Stimulated activated effector memory CD8-positive, alpha-beta T cell treated with anti-CD3 and anti-CD28 coated beads, Interleukin-12 subunit alpha, Interleukin-12 subunit beta, amount 100 ng/mL, for 72 hours (primary cell): ENCODE results near the gene DIP2B.

Source experiments
- ATAC-seq: fragments of 150-1000 bp; cut with Tn5 transposase; 2 replicates; pipeline ENCODE4 v1.10.0; 2021
- DNase-seq, 2 donors: peaks; one replicate each; pipeline ENCODE4 v3.0.0; 2021 to 2022; ENCODE audit warnings: low spot score in 2 of 2
- H3K27ac Mint-ChIP-seq: one replicate; pipeline ENCODE4 v1.8.0; 2022; ENCODE audit warnings: mild to moderate bottlenecking, mixed read lengths
- H3K36me3 Mint-ChIP-seq: one replicate; pipeline ENCODE4 v1.8.0; 2022; ENCODE audit warnings: mild to moderate bottlenecking, mixed read lengths
- H3K4me1 Mint-ChIP-seq: one replicate; pipeline ENCODE4 v1.8.0; 2022; ENCODE audit warnings: mixed read lengths
- H3K4me3 Mint-ChIP-seq: one replicate; pipeline ENCODE4 v1.8.0; 2022; ENCODE audit warnings: mild to moderate bottlenecking, mixed read lengths
- H3K9me3 Mint-ChIP-seq: one replicate; pipeline ENCODE4 v1.8.0; 2022; ENCODE audit warnings: mixed read lengths

Gene DIP2B

DNA sequence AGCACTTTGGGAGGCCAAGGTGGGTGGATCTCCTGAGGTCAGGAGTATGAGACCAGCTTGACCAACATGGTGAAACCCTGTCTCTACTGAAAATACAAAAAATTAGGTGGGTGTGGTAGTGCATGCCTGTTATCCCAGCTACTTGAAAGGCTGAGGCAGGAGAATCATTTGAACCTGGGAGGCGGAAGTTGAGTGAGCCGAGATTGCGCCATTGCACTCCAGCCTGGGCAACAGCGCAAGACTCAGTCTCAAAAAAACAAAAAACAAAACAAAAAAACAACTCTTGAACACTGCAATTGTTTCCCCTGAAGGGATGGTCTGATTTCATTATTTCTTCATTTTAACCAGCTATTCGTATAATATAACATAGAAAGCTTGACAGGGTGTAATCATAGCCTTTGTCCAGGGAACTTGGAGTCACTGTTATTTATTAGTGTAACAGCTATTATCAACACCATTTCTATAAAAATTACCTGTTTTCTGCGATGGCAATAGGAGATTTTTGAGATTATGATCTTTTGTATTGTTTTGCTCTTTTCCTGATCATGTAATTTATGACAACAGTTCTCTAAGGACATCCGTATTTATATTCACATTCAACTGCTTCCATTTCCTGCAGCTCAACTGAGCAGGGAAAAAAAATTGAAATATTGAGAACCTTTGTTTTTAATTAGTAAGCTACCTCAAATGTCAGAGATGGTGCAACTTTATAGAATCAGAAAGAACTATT, 94.7 kb downstream of the DIP2B start:
- no peak overlapping the region for H3K27ac Mint-ChIP-seq
- H3K4me1 Mint-ChIP-seq = peaks cover 21% of the 10 kb centered on the region
- no peaks in the 10 kb centered on the region for H3K9me3 Mint-ChIP-seq
- ATAC-seq (no peak), DNase-seq (no peak)
- no peaks in the 10 kb centered on the region for H3K36me3 Mint-ChIP-seq
- no peak overlapping the region for H3K4me3 Mint-ChIP-seq

DNA sequence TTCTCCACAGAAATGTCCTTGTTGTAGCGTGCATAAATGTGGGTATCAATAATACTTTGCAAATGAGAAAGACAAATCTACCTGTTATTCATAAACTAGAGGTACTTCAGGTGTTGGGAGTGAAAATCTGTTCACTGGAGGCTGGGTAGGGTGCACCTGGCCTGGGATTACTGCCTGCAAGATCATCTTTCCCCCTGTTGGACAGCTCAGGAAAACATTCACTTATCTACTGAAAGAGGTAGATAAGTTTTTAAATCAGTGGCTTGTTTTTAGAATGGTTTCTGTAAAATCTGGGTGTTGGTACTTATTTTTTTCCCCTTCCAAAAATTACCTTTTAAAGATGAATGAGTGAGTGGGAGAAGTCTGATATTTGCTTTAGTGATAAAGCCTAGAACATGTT, 95.6 kb downstream of the DIP2B start:
- Mint-ChIP-seq H3K9me3 (no peaks in the 10 kb centered on the region), H3K27ac (peak overlapping the region; percentile 65), H3K4me3 (no peak overlapping the region), H3K4me1 (peaks cover 21% of the 10 kb centered on the region), H3K36me3 (no peaks in the 10 kb centered on the region)
- DNase-seq (no peak), ATAC-seq (no peak)

DNA sequence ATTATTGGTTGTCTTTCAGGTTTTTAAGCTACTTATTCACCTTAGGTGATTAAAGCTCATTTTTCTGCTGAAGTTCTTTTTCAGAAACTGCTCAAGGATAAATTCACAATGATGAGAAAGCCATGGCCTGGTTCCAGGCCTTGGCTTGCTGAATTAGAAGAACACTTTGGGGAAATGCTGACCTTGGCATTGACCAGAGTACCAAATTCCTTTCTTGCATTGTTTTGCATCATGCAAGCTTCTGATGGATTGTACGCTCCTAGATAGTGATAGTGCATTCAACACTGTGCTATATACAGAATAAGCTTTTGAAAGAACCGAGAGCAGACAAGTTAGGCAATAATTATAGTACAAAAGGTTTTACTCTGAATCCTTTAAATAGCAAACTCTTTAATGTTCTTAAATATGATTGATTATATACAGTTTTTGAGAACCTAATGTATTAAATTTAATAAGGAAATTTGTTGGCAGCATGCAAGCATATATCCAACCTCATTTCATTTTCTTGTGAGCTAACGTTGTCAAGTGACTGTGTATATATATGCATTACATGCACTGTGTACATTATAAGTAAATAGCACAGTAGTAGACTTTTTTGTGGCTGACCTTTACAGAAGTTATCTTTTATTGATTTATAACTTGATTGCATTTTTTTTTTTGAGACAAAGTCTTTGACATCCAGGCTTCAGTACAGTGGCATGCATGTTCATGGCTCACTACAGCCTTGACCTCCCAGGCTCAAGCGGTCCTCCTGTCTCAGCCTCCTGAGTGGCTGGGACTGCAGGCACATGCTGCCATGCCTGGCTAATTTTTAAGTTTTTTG, 99.2 kb downstream of the DIP2B start:
- Mint-ChIP-seq H3K4me1 (peaks cover 7% of the 10 kb centered on the region), H3K4me3 (no peak overlapping the region), H3K27ac (no peak overlapping the region), H3K36me3 (no peaks in the 10 kb centered on the region), H3K9me3 (no peaks in the 10 kb centered on the region)
- ATAC-seq = no peak
- DNase-seq = no peak

DNA sequence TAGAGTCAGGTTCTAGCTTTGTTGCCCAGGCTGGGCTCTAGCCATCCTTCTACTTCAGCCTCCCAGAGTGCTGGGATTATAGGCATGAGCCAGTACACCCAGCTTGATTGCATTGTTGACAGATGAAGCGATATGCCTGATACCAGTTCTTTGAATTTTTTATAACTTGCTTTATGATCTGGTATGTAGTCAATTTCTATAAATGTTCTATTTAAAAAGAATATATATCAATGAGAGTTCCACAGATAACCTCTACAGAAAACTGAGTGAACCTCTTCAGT, 99.8 kb downstream of the DIP2B start:
- Mint-ChIP-seq H3K9me3 (no peaks in the 10 kb centered on the region), H3K27ac (no peak overlapping the region), H3K4me3 (no peak overlapping the region), H3K36me3 (no peaks in the 10 kb centered on the region), H3K4me1 (peaks cover 7% of the 10 kb centered on the region)
- DNase-seq (no peak), ATAC-seq (no peak)

DNA sequence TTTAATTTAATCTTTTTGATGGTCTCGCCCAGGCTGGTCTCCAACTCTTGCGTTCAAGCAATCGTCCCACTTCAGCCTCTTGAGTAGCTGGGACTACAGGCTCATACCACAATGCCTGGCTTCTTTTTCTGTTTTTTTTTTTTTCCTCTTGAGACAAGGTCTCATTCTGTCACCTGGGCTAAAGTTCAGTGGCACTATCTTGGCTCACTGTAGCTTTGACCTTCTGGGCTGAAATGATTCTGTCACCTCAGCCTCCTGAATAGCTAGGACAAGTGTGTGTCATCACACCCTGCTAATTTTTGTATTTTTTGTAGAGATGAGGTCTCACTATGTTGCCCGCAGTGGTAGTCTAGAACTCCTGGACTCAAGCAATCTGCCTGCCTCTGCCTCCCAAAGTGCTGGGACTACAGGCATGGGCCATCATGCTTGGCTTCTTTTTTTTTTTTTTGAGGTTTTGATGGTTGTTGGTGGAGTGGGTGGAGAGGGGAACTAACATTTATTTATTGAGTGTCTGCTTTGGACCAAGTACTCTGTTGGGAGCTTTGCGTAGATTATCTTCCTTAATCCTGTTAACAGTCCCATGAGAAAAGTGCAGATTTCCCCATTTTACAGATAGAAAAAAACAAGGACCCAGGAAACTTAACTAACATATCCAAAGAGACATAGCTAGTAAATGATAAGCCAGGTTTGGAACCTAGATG, 102.0 kb downstream of the DIP2B start:
- no peak for ATAC-seq
- no peaks in the 10 kb centered on the region for H3K4me1 Mint-ChIP-seq
- H3K9me3 Mint-ChIP-seq = no peaks in the 10 kb centered on the region
- H3K4me3 Mint-ChIP-seq = no peak overlapping the region
- peak overlapping the region; percentile 43 for H3K27ac Mint-ChIP-seq
- H3K36me3 Mint-ChIP-seq = no peaks in the 10 kb centered on the region
- no peak for DNase-seq

DNA sequence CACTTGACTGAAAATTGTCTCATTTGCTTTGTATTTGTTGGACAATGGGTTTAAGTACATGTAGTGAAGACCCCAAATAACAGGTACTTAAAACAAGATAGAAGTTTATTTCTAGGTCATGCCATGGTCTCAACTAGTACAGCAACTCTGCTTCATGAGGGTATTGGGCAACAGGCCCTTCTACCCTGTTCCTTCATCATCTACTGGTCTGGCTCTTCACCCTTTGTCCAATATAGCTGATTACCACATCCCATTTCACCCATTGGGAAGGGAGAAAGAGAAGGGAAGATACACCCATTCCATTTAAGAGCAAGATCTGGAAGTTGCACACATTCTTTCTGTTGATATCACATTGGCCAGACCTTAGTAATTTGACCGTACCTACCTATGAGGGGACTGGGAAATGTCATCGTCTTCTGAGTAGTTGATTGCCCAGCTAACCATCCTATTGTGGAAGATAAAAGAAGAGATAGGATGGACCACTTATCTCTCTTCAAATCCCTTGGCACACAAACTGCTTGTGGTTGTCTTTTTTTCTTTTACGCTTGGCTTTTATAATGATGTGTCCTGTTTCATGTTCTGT, 104.6 kb downstream of the DIP2B start:
- ATAC-seq = no peak
- Mint-ChIP-seq H3K4me3 (no peak overlapping the region), H3K36me3 (no peaks in the 10 kb centered on the region), H3K4me1 (no peaks in the 10 kb centered on the region), H3K9me3 (no peaks in the 10 kb centered on the region), H3K27ac (no peak overlapping the region)
- DNase-seq = no peak

- Mint-ChIP-seq H3K4me1 (no peaks in the 10 kb centered on the region), H3K36me3 (no peaks in the 10 kb centered on the region), H3K4me3 (no peak overlapping the region), H3K27ac (no peak overlapping the region), H3K9me3 (no peaks in the 10 kb centered on the region)
- DNase-seq (no peak), ATAC-seq (no peak)
Measured at GRCh38 chr12:50610171-50610570, 105.4 kb downstream of the DIP2B start.

DNA sequence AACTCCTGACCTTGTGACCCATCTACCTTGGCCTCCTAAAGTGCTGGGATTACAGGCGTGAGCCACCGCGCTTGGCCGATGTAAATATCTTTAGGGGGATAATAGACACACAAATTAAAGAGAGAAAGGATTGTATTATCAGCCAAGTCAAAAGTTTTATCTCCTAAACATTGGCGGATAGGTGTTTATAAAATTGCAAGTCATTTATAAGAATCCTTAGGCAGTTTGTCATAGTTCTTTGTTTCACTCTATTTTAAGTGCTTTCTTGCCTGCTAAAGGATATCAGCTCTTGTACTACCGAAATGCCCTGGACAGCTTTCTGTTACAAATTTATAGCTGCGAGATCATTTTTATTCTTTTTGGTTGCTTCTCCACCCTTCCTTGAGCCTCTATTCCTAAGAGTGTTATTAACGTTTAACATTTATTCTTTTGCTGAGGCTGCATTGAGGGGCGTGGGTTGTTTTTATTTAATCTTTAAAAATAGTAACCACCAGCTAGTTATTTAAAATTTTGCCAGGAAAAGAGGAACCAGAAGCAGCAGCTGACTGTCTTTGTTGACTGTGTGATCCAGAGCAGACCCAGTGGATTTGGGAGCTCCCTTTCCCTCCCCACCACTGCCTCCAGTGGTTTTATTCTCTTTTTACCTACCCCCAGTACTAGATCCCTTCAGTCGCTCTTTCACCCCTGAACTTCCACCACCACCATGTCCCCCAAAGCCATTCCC, 106.4 kb downstream of the DIP2B start:
- no peaks in the 10 kb centered on the region for H3K9me3 Mint-ChIP-seq
- H3K4me3 Mint-ChIP-seq = no peak overlapping the region
- ATAC-seq (no peak), DNase-seq (no peak)
- no peaks in the 10 kb centered on the region for H3K36me3 Mint-ChIP-seq
- peaks cover 5% of the 10 kb centered on the region for H3K4me1 Mint-ChIP-seq
- no peak overlapping the region for H3K27ac Mint-ChIP-seq

GRCh38 chr12:50612882-50613281, 108.1 kb downstream of the DIP2B start:
- no peaks in the 10 kb centered on the region for H3K36me3 Mint-ChIP-seq
- no peak for ATAC-seq

GRCh38 chr12:50613463-50613862, 108.7 kb downstream of the DIP2B start:
- no peak for ATAC-seq
- Mint-ChIP-seq H3K4me1 (peaks cover 5% of the 10 kb centered on the region), H3K9me3 (no peaks in the 10 kb centered on the region), H3K4me3 (no peak overlapping the region), H3K27ac (no peak overlapping the region), H3K36me3 (no peaks in the 10 kb centered on the region)
- no peak for DNase-seq

More at GRCh38 chr12:50612882-50613281, 108.1 kb downstream of the DIP2B start:
- H3K4me1 Mint-ChIP-seq = peaks cover 5% of the 10 kb centered on the region
- DNase-seq = no peak
- H3K9me3 Mint-ChIP-seq = no peaks in the 10 kb centered on the region
- H3K27ac Mint-ChIP-seq = no peak overlapping the region
- H3K4me3 Mint-ChIP-seq = no peak overlapping the region

GRCh38 chr12:50614167-50614759, 109.5 kb downstream of the DIP2B start:
- Mint-ChIP-seq H3K9me3 (no peaks in the 10 kb centered on the region), H3K4me3 (no peak overlapping the region), H3K4me1 (peaks cover 5% of the 10 kb centered on the region), H3K36me3 (no peaks in the 10 kb centered on the region), H3K27ac (no peak overlapping the region)
- ATAC-seq (no peak), DNase-seq (no peak)

GRCh38 chr12:50615145-50615906, 110.5 kb downstream of the DIP2B start:
- DNase-seq (no peak), ATAC-seq (no peak)
- Mint-ChIP-seq H3K4me3 (no peak overlapping the region), H3K27ac (no peak overlapping the region), H3K36me3 (no peaks in the 10 kb centered on the region), H3K4me1 (peaks cover 10% of the 10 kb centered on the region), H3K9me3 (no peaks in the 10 kb centered on the region)

DNA sequence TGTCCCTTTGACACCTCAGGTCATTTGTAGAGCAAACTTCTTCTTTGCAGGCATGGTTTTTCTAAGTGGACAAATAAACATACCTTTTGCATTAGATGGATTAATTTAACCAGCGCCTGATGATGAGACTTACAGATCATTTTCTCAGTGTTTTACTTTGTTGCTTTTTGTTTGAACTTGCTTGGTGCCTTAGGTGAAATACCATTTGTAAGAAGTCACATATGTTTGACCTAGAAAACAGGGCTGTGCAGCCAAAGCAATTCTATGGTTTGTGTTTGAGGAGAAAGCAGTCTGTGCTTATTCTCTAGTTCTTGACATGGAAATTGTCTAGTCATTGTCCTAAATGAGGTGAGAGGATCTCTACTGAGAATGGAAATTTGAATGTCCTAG, 111.1 kb downstream of the DIP2B start:
- Mint-ChIP-seq H3K36me3 (no peaks in the 10 kb centered on the region), H3K9me3 (no peaks in the 10 kb centered on the region), H3K4me1 (peaks cover 16% of the 10 kb centered on the region), H3K27ac (no peak overlapping the region), H3K4me3 (no peak overlapping the region)
- no peak for ATAC-seq
- DNase-seq = no peak

DNA sequence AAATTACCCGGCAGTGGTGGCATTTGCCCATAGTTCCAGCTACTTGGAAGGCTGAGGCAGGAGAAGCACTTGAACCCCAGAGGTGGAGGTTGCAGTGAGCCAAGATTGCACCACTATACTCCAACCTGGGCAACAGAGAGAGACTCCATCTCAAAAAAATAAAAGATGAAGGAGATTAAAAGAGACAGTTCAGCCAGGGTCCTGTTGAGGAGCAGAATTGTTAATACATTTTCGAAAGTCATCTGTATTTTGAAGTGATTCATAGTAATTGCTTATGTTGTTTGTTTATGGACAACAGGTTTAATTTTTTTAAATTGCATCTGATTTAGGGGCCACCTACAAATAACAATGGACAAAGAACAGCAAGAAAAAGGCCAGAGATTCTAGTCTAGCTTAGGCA, 112.9 kb downstream of the DIP2B start:
- no peak for DNase-seq
- no peak for ATAC-seq
- Mint-ChIP-seq H3K27ac (no peak overlapping the region), H3K9me3 (no peaks in the 10 kb centered on the region), H3K36me3 (no peaks in the 10 kb centered on the region), H3K4me1 (peaks cover 26% of the 10 kb centered on the region), H3K4me3 (no peak overlapping the region)
